ENCODE data around the gene GRID2.

Gene GRID2

DNA sequence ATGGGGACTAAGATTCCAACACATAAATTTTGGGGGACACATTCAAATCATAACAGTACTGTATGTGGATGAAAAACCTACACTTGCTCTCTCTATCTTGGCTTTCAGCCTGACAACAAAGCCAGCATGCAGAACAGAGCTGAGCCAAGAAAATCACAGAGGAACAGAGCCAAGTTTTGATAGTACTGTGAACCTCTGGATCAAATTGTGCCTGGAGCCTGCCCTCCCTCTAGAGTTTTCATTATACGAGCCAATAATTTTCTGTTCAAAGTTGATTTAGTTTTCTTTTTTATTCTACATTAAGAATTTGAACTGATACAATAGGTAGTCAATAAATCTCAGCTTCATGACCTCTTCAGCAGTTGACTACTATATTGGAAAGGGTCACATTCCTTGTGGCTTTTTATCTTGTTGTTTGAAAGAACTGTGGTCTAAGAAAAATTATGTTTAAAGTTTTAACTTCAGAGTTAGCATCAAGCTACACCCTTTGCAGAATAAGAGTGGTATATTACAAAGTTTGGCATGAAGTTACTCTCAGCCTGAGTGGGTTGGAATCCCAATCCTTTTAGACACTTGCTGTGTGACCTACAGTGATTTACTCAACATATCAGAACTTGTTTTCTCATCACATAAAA is 31.1 kb downstream of the GRID2 start:
- Histone ChIP-seq H3K27ac (no peak overlapping the region), H3K4me2 (ENCODE audit: low read length) (no peak overlapping the region), H3K4me1 (no peaks in the 10 kb centered on the region)

DNA sequence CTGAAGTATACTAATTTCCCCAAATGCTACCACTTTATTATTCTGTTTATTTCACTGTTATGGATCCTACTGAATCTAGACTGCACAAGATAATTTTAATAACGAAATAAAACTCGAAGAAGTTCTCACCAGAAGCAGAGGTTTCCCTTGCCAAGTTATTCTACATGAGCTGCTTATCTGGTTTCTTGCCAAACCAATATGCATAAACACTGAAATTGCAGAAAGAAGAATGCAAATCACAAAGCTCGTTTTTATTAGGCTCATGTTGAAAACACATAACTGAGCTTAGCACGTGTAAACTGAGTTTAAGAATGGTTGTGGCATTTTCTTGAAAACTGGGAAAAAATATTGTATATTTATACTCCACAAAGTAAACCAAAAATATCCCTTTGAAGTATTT is 35.9 kb downstream of the GRID2 start:
- Histone ChIP-seq H3K4me3 (ENCODE audit: low read depth, low read length) (no peak overlapping the region), H3K27ac (no peak overlapping the region), H2AFZ (no peak overlapping the region), H3K4me1 (no peaks in the 10 kb centered on the region), H3K4me2 (ENCODE audit: low read length) (no peak overlapping the region), H3K79me2 (no peaks in the 10 kb centered on the region), H3K9me3 (ENCODE audit: control insufficient read depth, low read length) (no peaks in the 10 kb centered on the region), H3K9ac (no peak overlapping the region), H3K27me3 (ENCODE audit: control insufficient read depth, insufficient read depth, low read length) (no peaks in the 10 kb centered on the region), H3K36me3 (ENCODE audit: control insufficient read depth, insufficient read depth, low read length) (no peaks in the 10 kb centered on the region)
- TF ChIP-seq CTCF (IDR thresholded peaks at IDR 0.05) = no peak

More for the DNA sequence above, 31.1 kb downstream of the GRID2 start:
- Histone ChIP-seq H3K27me3 (ENCODE audit: control insufficient read depth, insufficient read depth, low read length) (no peaks in the 10 kb centered on the region), H3K9ac (no peak overlapping the region), H2AFZ (no peak overlapping the region), H3K36me3 (ENCODE audit: control insufficient read depth, insufficient read depth, low read length) (no peaks in the 10 kb centered on the region), H3K9me3 (ENCODE audit: control insufficient read depth, low read length) (no peaks in the 10 kb centered on the region), H3K4me3 (ENCODE audit: low read depth, low read length) (no peak overlapping the region), H3K79me2 (no peaks in the 10 kb centered on the region)
- no peak for TF ChIP-seq CTCF (IDR thresholded peaks at IDR 0.05)

- H3K9me3 ChIP-seq (ENCODE audit: control insufficient read depth, low read length) = no peaks in the 10 kb centered on the region
- no peak overlapping the region for H3K4me2 ChIP-seq (ENCODE audit: low read length)
- H3K36me3 ChIP-seq (ENCODE audit: control insufficient read depth, insufficient read depth, low read length) = no peaks in the 10 kb centered on the region
- no peak overlapping the region for H3K4me3 ChIP-seq (ENCODE audit: low read depth, low read length)
- TF ChIP-seq CTCF (IDR thresholded peaks at IDR 0.05) = no peak
- H3K79me2 ChIP-seq = no peaks in the 10 kb centered on the region
- H3K27ac ChIP-seq = no peak overlapping the region
- no peak overlapping the region for H2AFZ ChIP-seq
- no peaks in the 10 kb centered on the region for H3K4me1 ChIP-seq
- H3K27me3 ChIP-seq (ENCODE audit: control insufficient read depth, insufficient read depth, low read length) = no peaks in the 10 kb centered on the region
- no peak overlapping the region for H3K9ac ChIP-seq
Measured at GRCh38 chr4:92344216-92344615, 40.5 kb downstream of the GRID2 start.

- Histone ChIP-seq H3K27me3 (ENCODE audit: control insufficient read depth, insufficient read depth, low read length) (no peaks in the 10 kb centered on the region), H3K4me2 (ENCODE audit: low read length) (no peak overlapping the region), H2AFZ (no peak overlapping the region), H3K4me1 (no peaks in the 10 kb centered on the region), H3K9me3 (ENCODE audit: control insufficient read depth, low read length) (no peaks in the 10 kb centered on the region), H3K79me2 (no peaks in the 10 kb centered on the region), H3K36me3 (ENCODE audit: control insufficient read depth, insufficient read depth, low read length) (no peaks in the 10 kb centered on the region), H3K4me3 (ENCODE audit: low read depth, low read length) (no peak overlapping the region), H3K27ac (no peak overlapping the region), H3K9ac (no peak overlapping the region)
- no peak for TF ChIP-seq CTCF (IDR thresholded peaks at IDR 0.05)
Measured at GRCh38 chr4:92346289-92346688, 42.5 kb downstream of the GRID2 start.

GRCh38 chr4:92357966-92358365 is 54.2 kb downstream of the GRID2 start:
- Histone ChIP-seq H3K9me3 (ENCODE audit: control insufficient read depth, low read length) (no peaks in the 10 kb centered on the region), H3K4me1 (no peaks in the 10 kb centered on the region), H3K27me3 (ENCODE audit: control insufficient read depth, insufficient read depth, low read length) (no peaks in the 10 kb centered on the region), H3K4me3 (ENCODE audit: low read depth, low read length) (no peak overlapping the region), H3K4me2 (ENCODE audit: low read length) (no peak overlapping the region), H3K27ac (no peak overlapping the region), H2AFZ (no peak overlapping the region), H3K9ac (no peak overlapping the region), H3K79me2 (no peaks in the 10 kb centered on the region), H3K36me3 (ENCODE audit: control insufficient read depth, insufficient read depth, low read length) (no peaks in the 10 kb centered on the region)
- no peak for TF ChIP-seq CTCF (IDR thresholded peaks at IDR 0.05)
